ENCODE measurements around the gene WDR82. TPM values are rescaled to one million over a fixed set of nuclear protein-coding genes. Genes with fewer than 3 reads are reported as not detected.

Gene WDR82
- total and polyA plus RNA-seq, 2 of the 8 experiments (the other 6 are each of a cell fraction or from before 2014, with no cell fraction given): 33.5 to 82.7 TPM

- Histone ChIP-seq H3K18ac (ENCODE audit: extremely low read depth, low read length) (no peak overlapping the region; the same call in 1 of the 2 replicates), H2AFZ (ENCODE audit: low read length) (peak overlapping the region; percentile 26; the same call in 1 of the 2 replicates), H3K79me2 (ENCODE audit: control insufficient read depth in 1 of 2, insufficient read depth in 2 of 2, low read length in 2 of 2) (no peaks in the 10 kb centered on the region), H3K9ac (replicated peaks in 1 of 4; ENCODE audit: extremely low read depth in 1 of 4, low read depth in 3 of 4, low read length in 3 of 4) (no peak overlapping the region), H4K20me1 (replicated peaks in 1 of 2; ENCODE audit: control insufficient read depth in 1 of 2, insufficient read depth in 2 of 2, low read length in 2 of 2) (no peaks in the 10 kb centered on the region), H3K23ac (ENCODE audit: insufficient read length) (no peak overlapping the region), H3K4me2 (ENCODE audit: insufficient read depth in 1 of 2, low read depth in 2 of 2, low read length in 2 of 2) (peak overlapping the region; percentile 78 to 88), H3K27ac (ENCODE audit: low read depth, low read length) (no peak overlapping the region), H3K9me3 (ENCODE audit: insufficient read depth in 2 of 2, low read depth in 1 of 2, low read length in 1 of 2) (no peaks in the 10 kb centered on the region), H2BK20ac (ENCODE audit: low read length) (no peak overlapping the region), H3K4ac (replicated peaks; ENCODE audit: insufficient read length, low read depth, low read length) (no peak overlapping the region), H2BK5ac (ENCODE audit: low read depth, low read length) (peak overlapping the region; percentile 40; the same call in 1 of the 2 replicates), H3K4me1 (replicated peaks in 1 of 4; ENCODE audit: control insufficient read depth in 3 of 4, insufficient read depth in 4 of 4, low read length in 3 of 4) (peaks cover 0 to 3% (median 3%) of the 10 kb centered on the region in 4 experiments; a peak in 5 of 7 replicates), H4K5ac (ENCODE audit: insufficient read length, low read depth, low read length) (no peak overlapping the region), H2BK120ac (replicated peaks; ENCODE audit: low read depth, low read length) (no peak overlapping the region), H3K56ac (replicated peaks; ENCODE audit: insufficient read length, low read depth, low read length) (no peak overlapping the region), H2BK15ac (ENCODE audit: low read length) (no peak overlapping the region), H3K4me3 (ENCODE audit: extremely low read depth in 1 of 4, insufficient read depth in 2 of 4, low read depth in 3 of 4, low read length in 4 of 4) (peak overlapping the region; percentile 39 to 62 (median 48); a peak in 7 of 8 replicates), H4K8ac (ENCODE audit: extremely low read depth, insufficient read depth, low read length) (no peak overlapping the region; the same call in 1 of the 2 replicates), H2BK12ac (ENCODE audit: low read depth, low read length) (no peak overlapping the region), H3K27me3 (replicated peaks in 1 of 4; ENCODE audit: control insufficient read depth in 3 of 4, extremely low read depth in 1 of 4, insufficient read depth in 3 of 4, low read length in 3 of 4) (peaks cover 0 to 14% (median 10%) of the 10 kb centered on the region in 4 experiments; a peak in 4 of 7 replicates), H3K23me2 (ENCODE audit: low read depth, low read length) (peaks cover 4% of the 10 kb centered on the region; the same call in 1 of the 2 replicates), H2AK5ac (ENCODE audit: low read depth, low read length) (no peak overlapping the region), H3K14ac (ENCODE audit: insufficient read length) (no peak overlapping the region), H4K91ac (replicated peaks; ENCODE audit: insufficient read length, low read length) (no peak overlapping the region), H3K36me3 (ENCODE audit: control insufficient read depth in 2 of 4, insufficient read depth in 4 of 4, low read length in 3 of 4) (no peaks in the 10 kb centered on the region), H3K79me1 (ENCODE audit: low read depth, low read length) (no peaks in the 10 kb centered on the region; the same call in 1 of the 2 replicates)
- peak; percentile 56 to 92 for DNase-seq (ENCODE audit: low read depth in 1 of 2, low spot score in 2 of 2)
- ChIA-PET CTCF (ENCODE audit: partially characterized antibody) (interaction anchor here (1.0 to 5.1 kb wide), 8 partner anchors 10 to 79 kb away, joined by 3 to 27 read pairs (median 6); partner anchors contain the start of gene TWF2), POLR2A (ENCODE audit: partially characterized antibody) (interaction anchor here (0.9 to 4.1 kb wide), 8 partner anchors 13 to 79 kb away, joined by 3 to 24 read pairs (median 4); partner anchors contain the start of gene TWF2)
- WGBS, 2 experiments (ENCODE audit: extremely low coverage in 1 of 2, insufficient coverage in 1 of 2, insufficient read length in 1 of 2, insufficient replicate concordance in 2 of 2, low coverage in 1 of 2, low lambda C conversion rate in 2 of 2, missing lambda C conversion rate in 1 of 2): 28% methylated on average over 28 of the region's 45 CpGs; no CpG with 5 or more reads in 1 of the 2 experiments
- peak; percentile 70 for FAIRE-seq
- no peak for TF ChIP-seq POU5F1 (IDR thresholded peaks at IDR 0.05; ENCODE audit: low read depth, low read length)
- no peak for TF ChIP-seq TAF7 (optimal IDR thresholded peaks at IDR 0.05; ENCODE audit: borderline replicate concordance, low read depth, low read length)
- TF ChIP-seq SP4 (IDR thresholded peaks at IDR 0.05; ENCODE audit: low read length): no peak
- TF ChIP-seq EZH2 (IDR thresholded peaks at IDR 0.05; ENCODE audit: low read depth, low read length, severe bottlenecking): no peak
- TF ChIP-seq MAX (IDR thresholded peaks at IDR 0.05): no peak
- TF ChIP-seq SRF (IDR thresholded peaks at IDR 0.05; ENCODE audit: low read depth, low read length): no peak
- no peak for TF ChIP-seq SIRT6 (IDR thresholded peaks at IDR 0.05; ENCODE audit: low read length)
- TF ChIP-seq EP300 (IDR thresholded peaks at IDR 0.05; ENCODE audit: borderline replicate concordance in 1 of 2, low read depth in 2 of 2, low read length in 2 of 2): no peak
- 0 out of 2 replicates have a peak, but pooled peaks have one; percentile 23 for TF ChIP-seq KDM5A (IDR thresholded peaks at IDR 0.05; ENCODE audit: low read length)
- no peak for TF ChIP-seq CHD1 (IDR thresholded peaks at IDR 0.05; ENCODE audit: low read depth, low read length)
- peak; percentile 53; the same call in 1 of the 2 replicates for TF ChIP-seq BACH1 (IDR thresholded peaks at IDR 0.05; ENCODE audit: low read length)
Measured at GRCh38 chr3:52317208-52318000, 39.0 kb upstream of the WDR82 start.
